HTERT RPE-1 (cell line): ENCODE results near the gene HSDL2.

Experiments
- in situ Hi-C: fragments of 300-500 bp; cut with MboI; formaldehyde crosslinking; loops from 4 replicates; pipeline ENCODE4 v1.14.3; 2020; ENCODE audit warnings: low sequenced_read_pairs

The HSDL2 gene

GRCh38 chr9:112439825-112440224 is 59.9 kb downstream of the HSDL2 start:
- in situ Hi-C loops = no loop called here

- in situ Hi-C loops = no loop called here
Observed at GRCh38 chr9:112443200-112443599, 63.3 kb downstream of the HSDL2 start.

GRCh38 chr9:112443636-112444035 is 63.7 kb downstream of the HSDL2 start:
- in situ Hi-C loops = no loop called here

- in situ Hi-C loops = no loop called here
Observed at GRCh38 chr9:112445196-112445595, 65.3 kb downstream of the HSDL2 start.

GRCh38 chr9:112446080-112446479 is 66.2 kb downstream of the HSDL2 start:
- in situ Hi-C loops = no loop called here

GRCh38 chr9:112446526-112446925 is 66.6 kb downstream of the HSDL2 start:
- in situ Hi-C loops = no loop called here

- in situ Hi-C loops = no loop called here
Observed at GRCh38 chr9:112447283-112447761, 67.4 kb downstream of the HSDL2 start.

GRCh38 chr9:112462855-112463254 is 82.9 kb downstream of the HSDL2 start:
- in situ Hi-C loops = no loop called here

GRCh38 chr9:112465352-112465751 is 85.4 kb downstream of the HSDL2 start:
- in situ Hi-C loops = no loop called here

- in situ Hi-C loops = no loop called here
Observed at GRCh38 chr9:112472996-112473395, 93.1 kb downstream of the HSDL2 start.

- in situ Hi-C loops = no loop called here
Observed at GRCh38 chr9:112473986-112474385, 94.1 kb downstream of the HSDL2 start.

- in situ Hi-C loops = no loop called here
Observed at GRCh38 chr9:112475318-112475717, 95.4 kb downstream of the HSDL2 start.

- in situ Hi-C loops = no loop called here
Observed at GRCh38 chr9:112477330-112477729, 97.4 kb downstream of the HSDL2 start.

GRCh38 chr9:112479221-112479620 is 99.3 kb downstream of the HSDL2 start:
- in situ Hi-C loops = no loop called here

GRCh38 chr9:112484607-112485006 is 104.7 kb downstream of the HSDL2 start:
- in situ Hi-C loops = no loop called here

- in situ Hi-C loops = no loop called here
Observed at GRCh38 chr9:112485574-112485973, 105.7 kb downstream of the HSDL2 start.

- in situ Hi-C loops = no loop called here
Observed at GRCh38 chr9:112486221-112487007, 106.5 kb downstream of the HSDL2 start, which contains the start of gene KIAA1958. KIAA1958 (plus strand) TSS chr9:112486827; CDS start chr9:112574081, 87,254 bp downstream.

- in situ Hi-C loops = no loop called here
Observed at GRCh38 chr9:112487008-112487798, 107.3 kb downstream of the HSDL2 start.

GRCh38 chr9:112487799-112488340 is 108.0 kb downstream of the HSDL2 start:
- in situ Hi-C loops = no loop called here

- in situ Hi-C loops = no loop called here
Observed at GRCh38 chr9:112489039-112489546, 109.2 kb downstream of the HSDL2 start.

- in situ Hi-C loops = no loop called here
Observed at GRCh38 chr9:112489876-112490666, 110.2 kb downstream of the HSDL2 start.
